ENCODE measurements around the gene USP7.
A peak's percentile ranks its signal among the peaks of the same experiment; 100 is the strongest.

DNA sequence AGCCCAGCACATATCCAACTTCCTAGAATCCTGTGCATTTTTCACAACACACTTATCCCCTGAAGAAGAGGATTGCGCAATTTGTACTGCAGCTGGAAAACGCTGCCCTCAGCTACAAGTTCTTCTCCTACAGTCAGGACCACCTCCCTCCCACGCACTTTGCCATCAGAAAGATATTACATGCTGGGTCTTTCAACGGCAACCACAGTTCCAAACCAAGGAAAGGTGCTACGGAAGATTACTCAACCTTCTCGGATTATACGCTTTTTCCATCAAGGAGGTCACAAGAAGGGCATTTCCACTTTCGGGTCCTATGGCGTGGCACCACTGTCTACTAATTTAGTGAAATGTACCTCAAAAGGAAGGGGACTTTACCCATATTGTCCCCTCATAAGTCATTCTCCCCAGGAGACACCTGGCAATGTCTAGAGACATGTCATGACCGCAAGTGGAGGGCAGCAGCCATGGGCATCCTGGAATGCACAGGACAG, 35.2 kb downstream of the USP7 start:
- TF ChIP-seq, protein P1, sequence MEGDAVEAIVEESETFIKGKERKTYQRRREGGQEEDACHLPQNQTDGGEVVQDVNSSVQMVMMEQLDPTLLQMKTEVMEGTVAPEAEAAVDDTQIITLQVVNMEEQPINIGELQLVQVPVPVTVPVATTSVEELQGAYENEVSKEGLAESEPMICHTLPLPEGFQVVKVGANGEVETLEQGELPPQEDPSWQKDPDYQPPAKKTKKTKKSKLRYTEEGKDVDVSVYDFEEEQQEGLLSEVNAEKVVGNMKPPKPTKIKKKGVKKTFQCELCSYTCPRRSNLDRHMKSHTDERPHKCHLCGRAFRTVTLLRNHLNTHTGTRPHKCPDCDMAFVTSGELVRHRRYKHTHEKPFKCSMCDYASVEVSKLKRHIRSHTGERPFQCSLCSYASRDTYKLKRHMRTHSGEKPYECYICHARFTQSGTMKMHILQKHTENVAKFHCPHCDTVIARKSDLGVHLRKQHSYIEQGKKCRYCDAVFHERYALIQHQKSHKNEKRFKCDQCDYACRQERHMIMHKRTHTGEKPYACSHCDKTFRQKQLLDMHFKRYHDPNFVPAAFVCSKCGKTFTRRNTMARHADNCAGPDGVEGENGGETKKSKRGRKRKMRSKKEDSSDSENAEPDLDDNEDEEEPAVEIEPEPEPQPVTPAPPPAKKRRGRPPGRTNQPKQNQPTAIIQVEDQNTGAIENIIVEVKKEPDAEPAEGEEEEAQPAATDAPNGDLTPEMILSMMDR (IDR thresholded peaks at IDR 0.05) = no peak
- no peak for TF ChIP-seq SREBF2 (IDR thresholded peaks at IDR 0.05)
- TF ChIP-seq, protein P2, sequence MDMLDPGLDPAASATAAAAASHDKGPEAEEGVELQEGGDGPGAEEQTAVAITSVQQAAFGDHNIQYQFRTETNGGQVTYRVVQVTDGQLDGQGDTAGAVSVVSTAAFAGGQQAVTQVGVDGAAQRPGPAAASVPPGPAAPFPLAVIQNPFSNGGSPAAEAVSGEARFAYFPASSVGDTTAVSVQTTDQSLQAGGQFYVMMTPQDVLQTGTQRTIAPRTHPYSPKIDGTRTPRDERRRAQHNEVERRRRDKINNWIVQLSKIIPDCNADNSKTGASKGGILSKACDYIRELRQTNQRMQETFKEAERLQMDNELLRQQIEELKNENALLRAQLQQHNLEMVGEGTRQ (IDR thresholded peaks at IDR 0.05) = no peak
- peak; percentile 95 to 96 for TF ChIP-seq CEBPB (IDR thresholded peaks at IDR 0.05)
- TF ChIP-seq NR3C1 (IDR thresholded peaks at IDR 0.05) = no peak
- no peak for TF ChIP-seq RFX5 (IDR thresholded peaks at IDR 0.05)
- no peak for TF ChIP-seq JUN (IDR thresholded peaks at IDR 0.05)
- TF ChIP-seq HDAC2 (IDR thresholded peaks at IDR 0.05) = no peak
- no peak for TF ChIP-seq RAD21 (conservative IDR thresholded peaks at IDR 0.05 in 1 of 2, IDR thresholded peaks at IDR 0.05 in 1 of 2)

Data from A549 (cell line).